B cell (primary cell): Measurements from ENCODE around the gene PDZD2.

Experiments used
- CTCF ChIP-seq: fragments of 200-600 bp; IDR thresholded peaks from one replicate; pipeline ENCODE4 v1.8.0; 2022; ENCODE audit warnings: antibody characterized with exemption, mild to moderate bottlenecking
- EZH2 ChIP-seq: IDR thresholded peaks from 2 replicates; pipeline ENCODE4 v1.6.1; 2012; ENCODE audit warnings: borderline replicate concordance, low read depth, mild to moderate bottlenecking, moderate library complexity, low read length; ENCODE audit not compliant: insufficient read depth, poor library complexity, severe bottlenecking

DNA sequence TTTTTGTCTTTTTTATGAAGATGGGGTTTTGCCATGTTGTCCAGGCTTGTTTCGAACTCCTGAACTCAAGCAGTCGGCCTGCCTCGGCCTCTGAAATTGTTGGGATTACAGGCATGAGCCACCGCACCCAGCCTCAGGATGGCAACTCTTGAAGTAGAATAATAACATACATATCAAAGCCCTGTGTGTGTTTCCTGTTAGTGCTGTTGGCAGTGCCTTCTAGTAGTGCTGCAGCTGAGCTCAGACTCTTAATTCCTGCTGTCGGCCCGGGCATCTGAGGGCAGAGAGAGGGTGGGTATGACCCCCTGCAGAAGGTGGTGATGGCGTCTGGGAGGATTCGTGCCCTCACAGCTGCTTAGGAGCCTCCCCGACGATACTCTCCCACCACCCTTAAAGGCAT, 227.2 kb downstream of the PDZD2 start:
- TF ChIP-seq CTCF (no peak), EZH2 (no peak)
